OCI-M1 (cell line): ENCODE measurements around the gene ANKEF1.
"Not testable (repeated sequence)": the region's sequence is repeated elsewhere in the genome, so short reads cannot be mapped to it uniquely, and the experiment has no call there.

Experiments
- DNase-seq: peaks from one replicate; lab custom pipeline; 2025; lab: John Stamatoyannopoulos, UW

ANKEF1 gene

DNA sequence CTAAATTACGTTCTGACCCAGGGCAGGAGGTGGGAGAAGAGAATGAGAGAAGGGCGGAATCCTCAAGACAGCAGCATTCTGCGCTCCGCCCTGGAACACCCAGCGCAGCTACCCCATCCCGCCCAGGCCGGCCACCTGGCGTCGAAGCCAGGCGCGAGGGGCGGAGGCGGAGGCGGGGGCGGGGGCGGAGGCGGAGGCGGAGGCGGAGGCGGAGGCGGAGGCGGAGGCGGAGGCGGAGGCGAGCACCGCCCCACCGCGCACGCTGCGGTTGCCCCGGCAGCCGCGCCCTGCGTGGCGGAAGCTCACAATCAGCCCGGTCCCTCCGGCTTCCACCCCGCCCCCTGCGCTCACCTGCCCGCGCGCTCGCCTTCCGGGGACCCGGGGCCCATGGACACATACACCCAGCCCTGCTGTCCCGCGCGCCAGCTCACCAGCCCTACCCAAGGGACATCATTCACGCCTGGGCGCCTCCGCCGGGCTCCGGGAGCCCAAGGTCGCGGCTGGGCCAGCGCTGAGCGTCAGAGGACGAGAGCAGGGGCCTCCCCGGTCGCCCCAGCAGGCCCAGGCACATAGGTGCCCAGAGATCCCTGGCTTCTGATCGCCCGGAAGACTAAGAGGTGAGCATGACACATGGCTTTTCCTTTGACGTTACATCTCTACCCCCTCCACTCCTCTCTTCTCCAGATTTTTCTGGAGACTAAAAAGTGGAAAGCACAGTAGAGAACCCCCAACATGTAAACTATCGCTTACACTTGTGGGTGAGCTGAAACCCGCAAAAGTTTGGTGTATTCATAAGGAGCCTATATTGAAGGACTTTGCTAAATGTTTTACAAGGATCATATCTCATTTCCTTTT is at the start of gene ANKEF1:
ANKEF1 (plus strand) TSS at position 271 of the 855 bp plus-strand sequence. CDS start 3,315 bp downstream, outside the sequence.
- peak; percentile 61 for DNase-seq

DNA sequence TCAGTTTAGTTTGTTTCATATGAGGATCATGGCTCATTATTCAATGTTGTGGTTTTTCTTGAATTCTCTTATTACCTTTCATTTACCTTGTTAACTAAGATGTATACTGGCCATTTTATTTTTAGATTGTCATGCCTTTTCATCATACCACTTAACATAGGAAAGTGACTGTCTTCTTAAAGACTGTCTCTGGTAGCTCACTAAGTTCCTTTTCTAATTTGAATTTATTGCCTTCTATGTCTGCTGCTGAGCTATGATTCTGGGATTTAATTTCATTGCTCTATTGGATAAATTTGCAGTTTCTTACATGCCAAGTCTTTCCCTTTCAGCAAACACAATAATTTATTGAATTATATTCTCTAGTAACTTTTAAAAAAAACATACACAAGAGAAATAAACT is 49.5 kb upstream of the ANKEF1 start:
- no peak for DNase-seq

DNA sequence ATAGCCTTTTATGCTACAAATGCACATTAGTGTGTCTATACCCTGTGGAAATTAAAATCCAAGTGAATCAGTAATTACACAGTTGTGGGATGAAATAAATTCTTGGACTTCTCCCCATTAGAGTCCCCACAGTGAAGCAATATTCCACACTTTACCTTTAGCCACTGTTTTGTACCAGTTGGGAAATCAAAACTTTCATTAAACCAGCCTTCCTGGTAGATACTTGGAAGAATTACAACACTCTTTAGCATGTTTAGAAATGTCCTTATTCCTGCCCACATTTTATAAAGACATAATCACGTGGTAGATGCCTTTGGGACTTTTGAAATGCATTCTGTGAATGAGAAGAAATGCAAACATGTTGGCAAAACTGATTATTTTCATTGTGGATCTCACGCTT is 49.0 kb upstream of the ANKEF1 start:
- DNase-seq, result no peak

DNA sequence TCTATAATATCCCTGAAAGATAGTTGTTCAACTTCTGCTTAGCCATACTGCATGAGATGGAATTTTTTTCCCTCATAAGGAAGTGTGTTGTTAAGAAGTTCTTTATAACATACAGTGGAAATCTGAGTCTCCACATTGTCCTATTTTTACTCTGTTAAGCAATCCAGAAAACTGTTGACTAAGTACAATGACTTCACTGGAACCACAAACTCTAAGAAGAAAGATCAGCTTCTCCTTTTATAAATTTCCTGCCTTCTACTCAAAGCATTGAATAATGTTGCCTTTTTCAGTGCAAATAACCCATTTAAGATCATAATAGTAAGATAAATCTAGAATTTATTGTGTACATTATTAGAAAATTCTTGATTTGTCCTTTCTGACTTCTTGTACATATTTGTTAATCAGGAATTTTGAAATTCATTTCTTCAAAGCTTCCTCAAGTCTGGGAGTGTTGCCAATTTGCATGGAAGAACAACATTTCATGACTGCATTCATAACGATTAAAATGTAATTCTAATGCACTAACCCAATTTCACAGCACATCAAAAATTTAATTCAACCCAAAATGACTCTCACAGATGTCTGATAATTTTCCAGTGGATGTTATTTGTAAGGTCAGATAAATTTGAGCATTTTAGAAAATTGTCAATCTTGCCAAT is 45.6 kb upstream of the ANKEF1 start:
- DNase-seq, result peak; percentile 61

DNA sequence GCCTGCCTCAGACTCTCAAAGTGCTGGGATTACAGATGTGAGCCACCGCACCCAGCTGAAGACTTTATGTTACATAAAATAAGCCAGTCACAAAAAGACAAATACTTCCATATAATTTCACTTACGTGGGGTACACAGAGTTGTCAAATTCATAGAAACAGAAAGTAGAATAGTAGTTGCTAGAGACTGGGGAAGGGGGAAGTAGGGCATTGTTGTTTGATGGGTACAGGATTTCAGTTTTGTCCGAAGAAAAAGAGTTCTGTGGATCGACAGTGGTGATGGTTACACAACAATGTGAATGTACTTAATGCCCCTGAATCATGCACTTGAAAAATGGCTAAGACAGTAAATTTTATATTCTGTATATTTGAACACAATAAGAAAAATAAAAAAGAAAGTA is 41.6 kb upstream of the ANKEF1 start:
- DNase-seq, result no peak

DNA sequence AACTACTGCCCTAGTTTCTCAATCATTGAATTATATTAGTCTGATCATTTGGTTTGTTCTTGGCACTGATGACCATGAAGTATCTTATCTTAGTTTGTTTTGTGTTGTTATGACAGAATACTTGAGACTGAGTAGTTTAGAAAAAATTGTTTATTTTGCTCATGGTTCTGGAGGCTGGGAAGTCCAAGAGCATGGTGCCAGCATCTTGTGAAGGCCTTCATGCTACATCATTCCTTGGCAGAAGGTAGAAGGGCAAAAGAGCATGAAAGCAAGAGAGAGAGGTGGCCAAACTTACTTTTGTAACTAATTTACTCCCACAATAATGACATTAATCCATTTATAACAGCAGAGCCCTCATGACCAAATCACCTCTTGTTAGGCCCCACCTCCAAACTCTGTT is 40.1 kb upstream of the ANKEF1 start:
- DNase-seq, result no peak

DNA sequence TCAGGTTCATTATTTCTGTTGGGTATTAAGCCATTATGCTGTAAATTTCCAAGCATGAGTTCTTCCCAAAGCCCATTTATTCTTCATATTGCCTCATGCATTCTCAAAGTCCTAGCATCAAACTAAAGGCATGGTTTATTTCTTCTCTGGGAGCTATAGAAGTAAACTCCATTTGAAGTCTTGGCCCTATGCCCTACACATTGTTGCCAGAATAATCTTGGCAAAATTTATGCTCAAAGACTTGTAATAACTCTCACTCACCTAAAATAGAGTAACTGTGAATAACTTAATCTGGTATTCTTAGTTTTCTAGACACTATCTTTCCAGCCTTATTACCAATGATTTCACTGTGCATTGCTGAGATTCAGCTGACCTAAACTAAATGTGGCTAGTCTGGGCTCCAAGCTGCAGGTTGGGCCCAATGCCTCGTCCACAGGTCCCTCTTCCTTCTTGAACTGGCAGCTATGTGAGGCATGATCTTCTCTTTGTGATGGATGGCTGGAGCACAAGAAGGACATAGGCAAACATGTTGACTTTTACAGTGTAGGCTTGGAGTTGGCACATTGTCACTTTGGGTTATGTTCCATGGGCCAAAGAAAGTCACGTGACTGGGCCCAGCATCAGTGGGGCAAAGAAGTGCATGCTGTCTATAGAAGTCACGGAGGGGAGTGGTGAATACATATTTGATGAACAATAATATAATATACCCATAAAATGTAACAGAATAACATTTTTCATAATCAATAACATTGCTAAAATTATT is 39.1 kb upstream of the ANKEF1 start:
- DNase-seq, result no peak

DNA sequence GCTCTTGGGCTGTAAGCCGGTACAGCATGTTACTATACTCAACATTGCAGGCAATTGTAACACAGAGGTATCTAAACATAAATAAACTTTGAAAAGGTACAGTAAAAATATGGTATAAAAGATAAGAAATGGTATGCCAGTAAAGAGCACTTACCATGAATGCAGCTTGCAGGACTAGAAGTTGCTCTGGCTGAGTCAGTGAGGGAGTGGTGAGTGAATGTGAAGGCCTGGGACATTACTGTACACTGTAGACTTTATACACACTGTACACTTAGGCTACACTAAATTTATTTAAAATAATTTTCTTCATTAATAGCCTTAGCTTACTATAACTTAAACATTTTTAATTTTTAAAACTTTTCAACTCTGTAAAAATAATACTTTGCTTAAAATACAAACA is 37.8 kb upstream of the ANKEF1 start:
- DNase-seq, result no peak

DNA sequence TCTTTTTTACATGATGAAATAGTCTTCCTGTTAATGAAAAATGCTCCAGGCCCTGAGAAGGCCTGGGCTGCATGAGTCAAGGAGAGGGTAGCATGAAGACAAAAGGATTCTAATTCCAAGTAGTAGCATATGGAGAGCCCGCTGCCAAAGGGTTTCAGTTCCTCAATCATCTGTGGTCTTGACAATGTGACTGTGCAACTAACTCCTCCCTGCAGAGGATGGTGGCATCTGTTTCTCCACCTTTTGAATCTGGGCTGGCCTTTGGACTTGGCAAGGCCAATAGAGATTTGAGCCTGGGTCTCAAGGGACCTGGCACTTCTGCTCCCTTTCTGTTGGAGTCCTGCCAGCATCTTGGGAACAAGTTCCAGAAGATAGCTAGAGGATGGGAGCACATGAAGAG is 35.1 kb upstream of the ANKEF1 start:
- DNase-seq, result peak; percentile 57

DNA sequence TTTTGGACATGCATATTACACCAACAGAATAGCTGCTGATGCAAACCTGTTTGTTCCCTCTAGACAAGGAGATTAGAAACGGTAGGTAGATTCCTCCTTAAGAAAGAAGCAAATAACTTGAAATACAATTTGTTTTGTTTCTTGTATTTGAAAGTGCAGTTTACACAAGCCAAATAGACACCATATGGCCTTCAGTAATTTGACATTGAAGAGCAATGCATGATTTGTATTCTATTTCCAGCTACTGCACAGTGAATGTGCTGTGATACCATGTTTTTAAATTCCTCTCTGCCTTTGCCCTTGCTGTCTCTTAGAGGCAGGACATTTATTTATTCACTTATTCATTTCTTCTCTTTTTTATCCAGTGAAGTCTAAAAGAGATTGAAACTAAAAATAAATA is 31.9 kb upstream of the ANKEF1 start:
- no peak for DNase-seq

DNA sequence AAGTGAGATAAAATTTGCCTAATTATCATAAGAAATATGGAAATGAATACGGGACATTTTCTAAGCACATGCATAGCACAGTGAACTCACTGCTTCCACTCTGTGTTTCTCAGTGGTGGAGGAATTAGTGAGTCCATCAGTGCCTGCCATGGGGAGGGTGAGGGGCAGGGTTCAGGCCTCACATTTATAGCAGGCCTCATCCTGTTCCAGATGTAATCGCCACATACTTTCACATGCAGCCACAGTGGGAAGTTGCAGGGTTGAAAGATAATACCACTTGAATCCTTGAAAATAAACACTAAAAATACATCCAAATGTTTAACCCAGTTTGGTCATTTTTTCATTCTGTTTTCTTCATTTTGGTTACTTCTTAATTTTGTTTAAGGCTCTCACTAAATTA is 29.9 kb upstream of the ANKEF1 start:
- DNase-seq, result peak; percentile 84

DNA sequence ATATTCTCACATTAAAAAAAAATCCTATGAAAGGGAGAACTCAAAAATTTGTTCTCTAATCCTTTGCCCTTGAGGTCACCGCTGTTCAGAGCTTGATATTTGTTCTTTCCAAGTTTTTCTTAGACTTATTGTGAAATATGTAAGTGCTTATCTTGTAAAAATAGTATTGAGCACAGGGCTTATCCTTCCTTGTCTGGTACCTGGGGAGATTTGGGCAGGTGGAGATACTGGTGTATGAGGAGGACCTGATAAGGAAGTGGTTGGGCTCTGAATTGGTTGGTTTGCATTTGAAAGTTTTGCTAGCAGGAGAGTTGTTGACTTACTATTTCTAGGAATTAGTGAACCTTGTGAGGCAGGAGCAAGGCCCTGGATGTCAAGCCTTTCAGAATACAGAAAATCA is 28.9 kb upstream of the ANKEF1 start:
- peak; percentile 87 for DNase-seq

DNA sequence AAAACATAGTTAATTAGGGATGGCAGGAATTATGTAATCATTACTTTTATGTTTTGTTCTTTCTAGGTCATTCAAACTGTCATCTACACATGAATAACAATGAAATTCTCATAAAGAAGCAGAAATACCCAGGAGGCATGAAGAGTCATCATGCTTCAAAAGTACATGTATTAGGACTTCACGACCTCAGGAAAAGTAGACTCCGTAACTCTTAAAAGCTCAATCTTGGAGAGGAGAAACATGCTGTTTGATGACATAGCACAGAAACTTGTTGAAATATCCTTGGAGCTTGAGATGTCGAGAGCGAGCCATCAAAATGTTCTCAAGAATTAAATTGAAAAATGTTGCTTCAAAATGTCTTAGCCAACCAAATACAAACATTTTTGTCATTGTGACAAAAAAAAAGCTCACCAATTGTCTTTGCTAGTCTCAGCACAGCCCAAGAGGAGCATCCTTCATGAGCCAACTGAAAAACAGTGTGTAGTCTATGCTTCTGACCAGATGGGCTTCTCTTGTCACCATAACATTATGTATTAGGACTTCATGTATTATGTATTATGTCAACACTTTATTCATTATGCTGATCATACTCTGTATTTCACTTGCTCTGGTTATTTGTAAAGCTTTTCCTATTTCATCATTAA is 28.2 kb upstream of the ANKEF1 start:
- peak; percentile 11 for DNase-seq

DNA sequence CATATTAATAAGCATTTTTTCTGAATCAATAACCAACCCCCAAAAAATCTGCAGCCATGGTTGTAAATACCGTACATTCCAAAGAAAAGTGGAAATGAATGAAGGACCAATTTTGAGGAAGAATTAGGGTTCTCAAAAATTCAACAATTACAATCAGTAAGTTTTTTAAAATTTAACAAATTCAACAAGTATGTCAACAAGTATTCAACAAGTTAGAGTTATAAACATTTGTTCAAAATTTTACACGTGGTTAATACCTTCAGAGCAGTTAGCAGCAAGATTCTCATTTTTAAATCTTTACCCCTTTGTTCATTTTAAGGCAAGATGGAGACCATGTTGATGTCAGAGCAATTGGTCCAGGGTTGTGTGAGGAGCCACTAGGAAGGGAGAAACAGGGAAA is 27.6 kb upstream of the ANKEF1 start:
- DNase-seq, result no peak

DNA sequence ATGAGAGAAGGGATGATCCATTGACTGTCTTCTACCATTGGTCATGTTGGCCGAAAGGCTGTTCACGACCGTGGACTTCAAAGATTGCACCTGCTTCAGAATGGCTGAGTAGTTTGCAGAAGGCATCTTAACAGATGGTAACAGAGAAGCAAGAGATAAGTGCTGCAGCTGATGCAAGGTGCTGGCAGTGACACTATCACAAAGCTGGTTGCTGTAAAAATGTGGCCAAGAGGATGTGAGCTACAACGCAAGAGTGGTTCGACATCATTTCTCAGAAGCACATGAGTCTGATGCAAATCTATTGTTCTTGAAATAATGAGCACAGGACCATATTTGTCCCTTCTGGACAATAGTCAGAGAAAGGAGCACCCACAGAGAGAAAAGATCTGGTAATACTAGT is 27.0 kb upstream of the ANKEF1 start:
- DNase-seq, result peak; percentile 37

DNA sequence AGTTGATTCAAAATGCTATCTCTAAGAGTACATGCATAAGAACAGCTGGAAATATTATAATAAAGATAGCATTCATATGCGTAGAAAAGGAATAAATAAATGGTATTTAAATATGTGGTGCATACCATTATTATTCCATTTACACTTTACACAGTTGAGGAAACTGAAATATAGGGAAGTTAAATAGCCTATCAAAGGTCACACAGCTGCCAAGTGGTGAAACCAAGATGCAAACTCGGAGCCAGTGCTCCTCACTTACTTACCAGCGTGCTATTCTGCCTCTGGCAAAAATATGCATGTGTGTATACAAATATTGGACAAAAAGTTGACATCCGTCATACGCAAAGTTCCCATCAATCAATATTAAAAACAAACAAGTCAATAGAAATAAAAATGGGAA is 22.3 kb upstream of the ANKEF1 start:
- DNase-seq, result no peak

DNA sequence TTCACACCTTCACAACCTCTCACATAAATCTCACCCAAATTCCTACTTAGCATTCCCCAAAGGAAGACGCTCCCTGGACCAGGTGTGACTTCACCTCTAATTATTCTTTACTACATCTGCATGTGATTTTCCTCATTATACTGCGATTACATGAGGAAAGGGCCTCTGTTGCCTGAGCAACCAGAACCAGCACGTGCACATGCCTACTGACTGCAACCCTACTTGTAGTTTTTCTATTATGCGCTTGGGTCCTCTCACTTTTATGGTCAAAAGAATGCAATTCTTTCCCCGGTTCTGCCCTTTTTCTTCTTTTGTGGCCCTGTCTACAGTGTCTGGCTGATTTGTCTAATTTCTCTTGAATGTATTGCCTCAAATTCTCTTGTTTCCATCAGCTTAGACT is 20.4 kb upstream of the ANKEF1 start:
- no peak for DNase-seq

DNA sequence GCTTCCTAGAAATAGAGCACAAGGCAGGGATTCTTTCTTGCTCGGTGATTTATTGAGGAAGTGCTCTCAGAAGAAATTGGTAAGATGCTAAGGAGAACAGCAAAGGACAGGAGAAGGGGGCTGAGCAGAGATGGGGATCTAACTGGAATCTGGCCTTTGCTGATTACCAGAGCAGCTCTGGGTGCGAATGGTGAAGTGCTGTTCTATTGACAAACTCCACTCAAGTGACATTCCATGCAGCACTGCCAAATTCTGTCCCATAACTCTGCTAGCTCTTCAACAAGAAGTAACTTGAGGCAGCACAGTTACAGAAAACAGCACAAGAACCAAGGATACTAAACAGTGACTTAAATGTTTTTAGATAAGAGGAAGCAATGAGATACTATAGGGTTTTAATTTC is 13.8 kb upstream of the ANKEF1 start:
- DNase-seq, result no peak

DNA sequence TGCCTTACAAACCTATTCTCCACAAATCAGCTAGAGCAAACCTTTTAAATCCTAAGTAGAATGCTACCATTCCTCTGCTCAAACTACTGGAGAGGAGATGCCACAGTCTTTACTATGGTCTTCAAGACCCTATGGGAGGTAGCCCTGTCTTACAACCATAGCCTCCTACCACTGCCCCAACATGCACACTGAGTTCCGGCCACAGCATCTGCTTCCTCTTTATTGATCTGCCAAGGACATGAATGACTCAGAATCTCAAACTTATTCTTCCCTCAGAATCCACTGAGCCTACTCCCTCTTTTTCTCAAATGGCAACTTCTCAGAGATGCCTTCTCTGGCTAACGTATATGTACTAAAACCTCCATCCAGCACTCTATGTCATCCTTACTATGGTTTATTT is 12.2 kb upstream of the ANKEF1 start:
- DNase-seq, result no peak

DNA sequence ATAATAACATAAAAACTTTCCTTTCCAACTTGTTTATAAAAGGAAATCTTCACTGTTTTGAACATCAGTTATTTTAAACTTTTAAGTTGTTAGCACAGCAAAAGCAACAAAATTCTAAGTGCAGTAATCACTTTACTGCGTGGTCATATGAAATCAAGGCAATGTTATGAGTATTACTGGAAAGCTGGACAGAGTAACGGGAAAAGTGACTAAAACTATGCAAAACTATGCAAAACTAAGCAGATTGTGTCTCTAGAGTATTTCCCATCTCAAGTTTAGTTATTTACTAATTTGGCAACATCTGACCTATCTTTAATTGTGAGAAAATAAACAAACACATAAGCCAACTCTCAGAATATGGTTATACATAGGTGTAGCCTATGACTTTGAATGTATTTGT is 10.9 kb upstream of the ANKEF1 start:
- DNase-seq, result no peak

DNA sequence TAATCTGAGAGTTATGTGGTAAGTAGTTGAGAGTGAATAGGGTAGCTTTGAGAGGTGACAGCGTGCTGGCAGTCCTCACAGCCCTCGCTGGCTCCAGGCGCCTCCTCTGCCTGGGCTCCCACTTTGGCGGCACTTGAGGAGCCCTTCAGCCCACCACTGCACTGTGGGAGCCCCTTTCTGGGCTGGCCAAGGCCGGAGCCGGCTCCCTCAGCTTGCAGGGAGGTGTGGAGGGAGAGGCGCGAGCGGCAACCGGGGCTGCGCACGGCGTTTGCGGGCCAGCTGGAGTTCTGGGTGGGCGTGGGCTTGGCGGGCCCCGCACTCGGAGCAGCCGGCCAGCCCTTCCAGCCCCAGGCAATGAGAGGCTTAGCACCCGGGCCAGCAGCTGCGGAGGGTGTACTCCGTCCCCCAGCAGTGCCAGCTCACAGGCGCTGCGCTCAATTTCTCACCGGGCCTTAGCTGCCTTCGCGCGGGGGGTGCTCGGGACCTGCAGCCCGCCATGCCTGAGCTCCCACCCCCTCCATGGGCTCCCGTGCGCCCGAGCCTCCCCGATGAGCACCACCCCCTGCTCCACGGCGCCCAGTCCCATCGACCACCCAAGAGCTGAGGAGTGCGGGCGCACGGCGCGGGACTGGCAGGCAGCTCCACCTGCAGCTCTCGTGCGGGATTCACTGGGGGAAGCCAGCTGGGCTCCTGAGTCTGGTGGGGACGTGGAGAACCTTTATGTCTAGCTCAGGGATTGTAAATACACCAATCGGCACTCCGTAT is 3.2 kb upstream of the ANKEF1 start:
- not testable (repeated sequence) for DNase-seq

DNA sequence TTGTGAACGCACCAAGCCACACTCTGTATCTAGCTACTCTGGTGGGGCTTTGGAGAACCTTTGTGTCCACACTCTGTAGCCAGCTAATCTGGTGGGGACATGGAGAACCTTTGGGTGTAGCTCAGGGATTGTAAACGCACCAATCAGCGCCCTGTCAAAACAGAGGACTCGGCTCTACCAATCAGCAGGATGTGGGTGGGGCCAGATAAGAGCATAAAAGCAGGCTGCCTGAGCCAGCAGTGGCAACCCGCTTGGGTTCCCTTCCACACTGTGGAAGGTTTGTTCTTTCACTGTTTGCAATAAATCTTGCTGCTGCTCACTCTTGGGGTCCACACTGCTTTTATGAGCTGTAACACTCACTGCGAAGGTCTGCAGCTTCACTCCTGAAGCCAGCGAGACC is 2.5 kb upstream of the ANKEF1 start:
- DNase-seq, result not testable (repeated sequence)
